ENCODE measurements around the gene NSA2. TPM values are rescaled to one million over a fixed set of nuclear protein-coding genes. Genes with fewer than 3 reads are reported as not detected.
"Not testable (repeated sequence)": the region's sequence is repeated elsewhere in the genome, so short reads cannot be mapped to it uniquely, and the experiment has no call there.

Gene NSA2
- total RNA-seq, 1 donor from 2014 or later: 66.4 TPM

DNA sequence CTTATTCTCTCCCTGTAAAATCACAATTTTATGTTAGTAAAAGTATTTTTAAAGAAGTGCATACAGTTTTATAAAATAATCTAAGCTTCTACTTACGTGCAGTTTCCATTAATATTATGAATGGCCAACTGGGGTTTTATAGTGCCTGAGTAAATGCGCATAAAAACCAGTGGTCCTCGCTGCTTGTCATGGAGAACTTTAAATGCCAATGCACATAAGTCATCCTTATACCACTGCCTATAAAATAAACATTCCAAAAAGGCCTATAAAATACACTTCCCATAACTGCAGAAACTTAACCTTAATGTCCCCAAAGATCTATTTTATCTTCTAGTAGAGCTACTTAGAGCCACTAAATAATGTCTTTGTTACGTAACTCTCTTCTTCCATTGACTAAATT, 28.6 kb upstream of the NSA2 start:
- Mint-ChIP-seq H3K4me3 (ENCODE audit: unreplicated experiment) (no peak overlapping the region), H3K27me3 (ENCODE audit: unreplicated experiment) (no peaks in the 10 kb centered on the region), H3K4me1 (ENCODE audit: unreplicated experiment) (peaks cover 7% of the 10 kb centered on the region), H3K36me3 (ENCODE audit: unreplicated experiment) (peaks cover 52% of the 10 kb centered on the region), H3K27ac (ENCODE audit: unreplicated experiment) (no peak overlapping the region), H3K9me3 (ENCODE audit: unreplicated experiment) (peaks cover 4% of the 10 kb centered on the region)
- TF ChIP-seq, protein P1, sequence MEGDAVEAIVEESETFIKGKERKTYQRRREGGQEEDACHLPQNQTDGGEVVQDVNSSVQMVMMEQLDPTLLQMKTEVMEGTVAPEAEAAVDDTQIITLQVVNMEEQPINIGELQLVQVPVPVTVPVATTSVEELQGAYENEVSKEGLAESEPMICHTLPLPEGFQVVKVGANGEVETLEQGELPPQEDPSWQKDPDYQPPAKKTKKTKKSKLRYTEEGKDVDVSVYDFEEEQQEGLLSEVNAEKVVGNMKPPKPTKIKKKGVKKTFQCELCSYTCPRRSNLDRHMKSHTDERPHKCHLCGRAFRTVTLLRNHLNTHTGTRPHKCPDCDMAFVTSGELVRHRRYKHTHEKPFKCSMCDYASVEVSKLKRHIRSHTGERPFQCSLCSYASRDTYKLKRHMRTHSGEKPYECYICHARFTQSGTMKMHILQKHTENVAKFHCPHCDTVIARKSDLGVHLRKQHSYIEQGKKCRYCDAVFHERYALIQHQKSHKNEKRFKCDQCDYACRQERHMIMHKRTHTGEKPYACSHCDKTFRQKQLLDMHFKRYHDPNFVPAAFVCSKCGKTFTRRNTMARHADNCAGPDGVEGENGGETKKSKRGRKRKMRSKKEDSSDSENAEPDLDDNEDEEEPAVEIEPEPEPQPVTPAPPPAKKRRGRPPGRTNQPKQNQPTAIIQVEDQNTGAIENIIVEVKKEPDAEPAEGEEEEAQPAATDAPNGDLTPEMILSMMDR (IDR thresholded peaks at IDR 0.05): no peak
- no peak for DNase-seq (ENCODE audit: extremely low spot score, unreplicated experiment)

DNA sequence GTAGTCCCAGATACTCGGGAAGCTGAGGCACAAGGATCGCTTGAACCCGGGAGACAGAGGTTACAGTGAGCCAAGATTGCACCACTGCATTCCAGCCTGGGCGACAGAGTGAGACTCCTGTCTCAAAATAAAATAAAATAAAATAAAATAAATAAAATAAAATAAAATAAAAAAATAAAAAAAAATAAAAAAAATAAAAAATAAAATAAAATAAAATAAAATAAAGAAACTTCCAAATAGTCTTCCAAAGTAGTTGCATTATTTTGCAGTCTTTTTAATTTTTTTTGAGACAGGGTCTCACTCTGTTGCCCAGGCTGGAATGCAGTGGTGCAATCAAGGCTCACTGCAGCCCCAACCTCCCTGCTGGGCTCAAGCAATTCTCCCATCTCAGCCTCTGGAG, 18.3 kb upstream of the NSA2 start:
- peaks cover 48% of the 10 kb centered on the region for H3K36me3 Mint-ChIP-seq (ENCODE audit: unreplicated experiment)
- not testable (repeated sequence) for H3K27me3 Mint-ChIP-seq (ENCODE audit: unreplicated experiment); H3K27ac Mint-ChIP-seq (ENCODE audit: unreplicated experiment); DNase-seq (ENCODE audit: extremely low spot score, unreplicated experiment); H3K9me3 Mint-ChIP-seq (ENCODE audit: unreplicated experiment); H3K4me1 Mint-ChIP-seq (ENCODE audit: unreplicated experiment); H3K4me3 Mint-ChIP-seq (ENCODE audit: unreplicated experiment)

DNA sequence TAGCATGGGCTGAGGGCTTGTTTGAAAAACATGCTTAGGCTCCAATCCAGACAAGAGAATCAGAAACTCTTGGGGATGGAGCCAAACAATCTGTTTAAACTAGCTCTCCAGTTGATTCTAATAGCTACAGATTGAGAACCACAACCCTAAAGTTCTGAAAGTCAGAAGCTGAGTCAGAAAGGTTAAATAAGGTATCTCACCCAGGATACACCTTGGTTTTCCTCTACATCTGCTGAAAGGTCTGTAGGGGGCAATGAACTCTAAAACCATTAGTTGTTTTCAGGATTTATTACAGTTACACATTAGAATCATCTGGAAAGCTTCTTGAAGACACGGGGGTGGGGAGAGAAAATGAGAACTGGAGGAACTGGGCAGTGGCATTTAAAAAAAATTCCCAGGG, 5.8 kb upstream of the NSA2 start:
- DNase-seq (ENCODE audit: extremely low spot score, unreplicated experiment): no peak
- peaks cover 5% of the 10 kb centered on the region for H3K9me3 Mint-ChIP-seq (ENCODE audit: unreplicated experiment)
- H3K36me3 Mint-ChIP-seq (ENCODE audit: unreplicated experiment): peaks cover 34% of the 10 kb centered on the region

DNA sequence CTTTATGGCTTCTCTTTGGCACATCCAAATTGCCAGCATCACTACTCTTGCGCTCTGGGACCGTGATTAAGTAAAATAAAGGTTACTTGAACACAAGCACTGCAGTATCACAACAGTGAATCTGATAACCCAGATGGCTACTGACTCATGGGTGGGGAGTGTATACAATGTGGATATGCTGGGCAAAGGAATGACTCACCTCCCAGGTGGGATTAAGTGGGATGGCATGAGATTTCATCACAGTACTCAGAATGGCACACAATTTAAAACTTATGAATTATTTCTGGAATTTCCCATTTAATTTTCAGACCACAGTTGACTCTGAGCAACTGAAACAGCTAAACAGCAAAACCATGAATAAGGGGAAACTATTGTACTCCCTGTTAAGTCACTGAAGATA, 4.5 kb upstream of the NSA2 start:
- DNase-seq (ENCODE audit: extremely low spot score, unreplicated experiment): no peak
- H3K4me3 Mint-ChIP-seq (ENCODE audit: unreplicated experiment): no peak overlapping the region
- TF ChIP-seq, protein P1 (IDR thresholded peaks at IDR 0.05): no peak

More for the DNA sequence above, 5.8 kb upstream of the NSA2 start:
- Mint-ChIP-seq H3K4me3 (ENCODE audit: unreplicated experiment) (no peak overlapping the region), H3K27ac (ENCODE audit: unreplicated experiment) (no peak overlapping the region), H3K4me1 (ENCODE audit: unreplicated experiment) (peaks cover 16% of the 10 kb centered on the region), H3K27me3 (ENCODE audit: unreplicated experiment) (no peaks in the 10 kb centered on the region)
- TF ChIP-seq, protein P1 (IDR thresholded peaks at IDR 0.05): no peak

DNA sequence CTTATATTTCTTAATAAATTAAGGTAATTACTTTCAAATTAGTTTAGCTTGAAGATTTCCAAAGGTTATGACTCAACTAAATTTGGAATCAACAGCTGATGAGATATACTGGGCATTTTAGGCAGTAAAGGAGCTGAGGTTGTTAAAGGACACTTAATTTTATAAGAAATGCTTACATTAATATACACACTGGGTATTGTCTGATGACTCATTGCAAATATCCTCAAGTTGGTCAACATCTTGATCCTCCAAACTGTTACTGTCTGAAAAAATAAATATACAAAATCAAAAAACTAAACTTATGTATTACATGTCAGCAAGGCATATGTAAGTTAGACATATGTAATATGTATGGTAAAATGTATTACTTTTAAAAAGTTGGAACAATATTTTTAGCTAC, 3.5 kb upstream of the NSA2 start:
- H3K36me3 Mint-ChIP-seq (ENCODE audit: unreplicated experiment): peaks cover 18% of the 10 kb centered on the region
- H3K27ac Mint-ChIP-seq (ENCODE audit: unreplicated experiment): no peak overlapping the region
- peaks cover 21% of the 10 kb centered on the region for H3K4me1 Mint-ChIP-seq (ENCODE audit: unreplicated experiment)
- no peaks in the 10 kb centered on the region for H3K27me3 Mint-ChIP-seq (ENCODE audit: unreplicated experiment)
- no peak for DNase-seq (ENCODE audit: extremely low spot score, unreplicated experiment)
- no peaks in the 10 kb centered on the region for H3K9me3 Mint-ChIP-seq (ENCODE audit: unreplicated experiment)
- TF ChIP-seq, protein P1 (IDR thresholded peaks at IDR 0.05): no peak
- no peak overlapping the region for H3K4me3 Mint-ChIP-seq (ENCODE audit: unreplicated experiment)

More for the DNA sequence above, 4.5 kb upstream of the NSA2 start:
- no peaks in the 10 kb centered on the region for H3K27me3 Mint-ChIP-seq (ENCODE audit: unreplicated experiment)
- no peak overlapping the region for H3K27ac Mint-ChIP-seq (ENCODE audit: unreplicated experiment)
- peaks cover 24% of the 10 kb centered on the region for H3K36me3 Mint-ChIP-seq (ENCODE audit: unreplicated experiment)
- H3K9me3 Mint-ChIP-seq (ENCODE audit: unreplicated experiment): no peaks in the 10 kb centered on the region
- H3K4me1 Mint-ChIP-seq (ENCODE audit: unreplicated experiment): peaks cover 20% of the 10 kb centered on the region

DNA sequence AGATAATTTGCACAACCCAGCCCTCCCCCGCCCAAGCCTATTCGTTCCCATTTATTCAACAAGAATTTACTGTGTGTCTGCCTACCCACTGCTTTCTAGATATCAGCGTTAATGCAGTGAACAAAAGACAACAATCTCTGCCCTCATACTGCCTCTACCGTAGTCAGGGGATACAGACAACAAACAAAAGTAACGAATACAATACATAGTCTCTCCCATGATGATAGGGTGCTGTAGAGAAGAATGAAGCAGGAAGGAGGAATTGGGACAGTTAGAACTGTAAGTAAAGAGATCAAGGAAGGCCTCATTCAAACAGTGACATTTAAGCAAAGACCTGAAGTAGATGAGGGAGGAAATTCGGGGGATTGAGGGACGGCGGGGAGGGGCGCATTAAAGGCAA, 1.8 kb upstream of the NSA2 start:
- H3K4me3 Mint-ChIP-seq (ENCODE audit: unreplicated experiment): peak overlapping the region; percentile 64
- TF ChIP-seq, protein P1 (IDR thresholded peaks at IDR 0.05): no peak
- H3K36me3 Mint-ChIP-seq (ENCODE audit: unreplicated experiment): peaks cover 21% of the 10 kb centered on the region
- peak overlapping the region; percentile 19 for H3K27ac Mint-ChIP-seq (ENCODE audit: unreplicated experiment)
- no peaks in the 10 kb centered on the region for H3K9me3 Mint-ChIP-seq (ENCODE audit: unreplicated experiment)
- DNase-seq (ENCODE audit: extremely low spot score, unreplicated experiment): no peak
- H3K27me3 Mint-ChIP-seq (ENCODE audit: unreplicated experiment): no peaks in the 10 kb centered on the region
- H3K4me1 Mint-ChIP-seq (ENCODE audit: unreplicated experiment): peaks cover 25% of the 10 kb centered on the region
